K562 (cell line): Measurements from ENCODE around the gene MYL12A. TPM values are rescaled to one million over a fixed set of nuclear protein-coding genes. Genes with fewer than 3 reads are reported as not detected.

Experiments
- ATAC-seq: fragments of 200-7000 bp; cut with Tn5 transposase; 3 replicates; pipeline ENCODE4 v1.9.1; 2020; ENCODE audit warnings: moderate library complexity
- BruUV-seq: library from RNA; stranded (reverse); fragments of 400-500 nt; replicated peaks from 2 replicates; lab custom pipeline; 2021; lab: Mats Ljungman, UMichigan
- CTCF ChIA-PET: fragments of 300-600 bp; formaldehyde crosslinking; extraction: SDS; loops from one replicate; lab custom pipeline; 2021; ENCODE audit warnings: low intra/inter-chr PET ratio; lab: Yijun Ruan, JAX
- POLR2A ChIA-PET: fragments of 300-600, 350-650 bp; sonication (Branson Sonifier 250); formaldehyde crosslinking; extraction: SDS; loops from one replicate; lab custom pipeline; 2021; ENCODE audit warnings: antibody characterized with exemption, inconsistent platforms; lab: Yijun Ruan, JAX
- DNase-seq, 4 experiments: peaks; one replicate each; pipeline versions ENCODE4 v3.0.0 to v3.0.0-alpha.2; 2011 to 2018; ENCODE audit warnings: low spot score in 3 of 4, mixed read lengths in 3 of 4; ENCODE audit errors: extremely low read depth in 1 of 4
- FAIRE-seq: peaks from 2 replicates; lab custom pipeline; 2011; peaks lifted over from hg19 to GRCh38; lab: Jason Lieb, UNC
- H2AFZ ChIP-seq: 2 replicates; pipeline ENCODE4 v1.6.0; 2011; ENCODE audit warnings: low read depth, low read length, control low read depth, inconsistent platforms
- H3K27ac ChIP-seq: fragments of 200-600 bp; 3 replicates; pipeline ENCODE4 v1.8.0; 2011; ENCODE audit warnings: low read depth, mild to moderate bottlenecking, control low read depth, inconsistent platforms, low read length, moderate library complexity, mixed read lengths; ENCODE audit errors: extremely low read depth
- H3K27me3 ChIP-seq, 2 experiments: fragments of 300-600 bp in 1 of 2; 2 replicates in 1 of 2; 3 replicates in 1 of 2; pipeline versions ENCODE4 v1.6.0 to v1.8.0; 2011; ENCODE audit warnings: inconsistent platforms in 2 of 2, low read length in 2 of 2, mild to moderate bottlenecking in 1 of 2, mixed read lengths in 1 of 2, moderate library complexity in 1 of 2; ENCODE audit not compliant: control insufficient read depth in 2 of 2, insufficient read depth in 2 of 2
- H3K36me3 ChIP-seq: fragments of 300-600 bp; 3 replicates; pipeline ENCODE4 v1.8.0; 2011; ENCODE audit warnings: mild to moderate bottlenecking, low read length, inconsistent platforms; ENCODE audit not compliant: control insufficient read depth, insufficient read depth
- H3K4me1 ChIP-seq, 2 experiments: fragments of 200-600 bp in 1 of 2; replicated peaks in 1 of 2; 2 replicates in 1 of 2; 3 replicates in 1 of 2; pipeline versions ENCODE4 v1.5.1 to v1.8.0; 2011; ENCODE audit warnings: inconsistent platforms in 2 of 2, low read length in 2 of 2, mild to moderate bottlenecking in 1 of 2, mixed read lengths in 1 of 2, moderate library complexity in 1 of 2; ENCODE audit not compliant: control insufficient read depth in 2 of 2, insufficient read depth in 2 of 2
- H3K4me2 ChIP-seq: 2 replicates; pipeline ENCODE4 v1.6.1; 2011; ENCODE audit warnings: low read length, control low read depth, inconsistent platforms, mixed read lengths; ENCODE audit not compliant: insufficient read depth
- H3K4me3 ChIP-seq: fragments of 200-600 bp; sonication (generic), shearing (Covaris generic); 2 replicates; pipeline ENCODE4 v1.5.1; 2016; ENCODE audit warnings: control low read depth, inconsistent platforms
- H3K79me2 ChIP-seq: fragments of 200-600 bp; 3 replicates; pipeline ENCODE4 v1.8.0; 2011; ENCODE audit warnings: low read length, inconsistent platforms; ENCODE audit not compliant: control insufficient read depth, insufficient read depth
- H3K9ac ChIP-seq, 2 experiments: 2 replicates each; pipeline versions ENCODE4 v1.6.0 to v1.6.1; 2011; ENCODE audit warnings: low read depth in 2 of 2, low read length in 2 of 2, control low read depth in 1 of 2, inconsistent platforms in 1 of 2, mild to moderate bottlenecking in 1 of 2, mixed read lengths in 1 of 2; ENCODE audit not compliant: insufficient read depth in 1 of 2
- H3K9me1 ChIP-seq: one replicate; pipeline ENCODE4 v1.6.0; 2011; ENCODE audit warnings: inconsistent platforms, mild to moderate bottlenecking, low read length, moderate library complexity; ENCODE audit not compliant: control insufficient read depth, insufficient read depth
- H3K9me3 ChIP-seq: replicated peaks from 2 replicates; pipeline ENCODE4 v1.5.1; 2011; ENCODE audit warnings: low read depth, low read length, inconsistent platforms; ENCODE audit not compliant: control insufficient read depth, insufficient read depth
- H4K20me1 ChIP-seq: replicated peaks from 2 replicates; pipeline ENCODE4 v1.6.1; 2011; ENCODE audit warnings: low read length, inconsistent platforms, mixed read lengths; ENCODE audit not compliant: control insufficient read depth, insufficient read depth
- ARNT ChIP-seq, 2 experiments: fragments of 450-650 bp; IDR thresholded peaks; 2 replicates each; pipeline ENCODE4 v1.6.1; 2016; ENCODE audit warnings: mild to moderate bottlenecking in 1 of 2
- CBX1 ChIP-seq: sonication (generic); IDR thresholded peaks from 2 replicates; pipeline ENCODE4 v1.6.1; 2016; ENCODE audit warnings: antibody characterized with exemption, low read depth, mild to moderate bottlenecking
- GTF2F1 ChIP-seq: IDR thresholded peaks from 2 replicates; pipeline ENCODE4 v1.6.1; 2011; ENCODE audit warnings: low read depth, low read length, improper control_type of control experiment
- HBP1 ChIP-seq: fragments of 450-650 bp; formaldehyde crosslinking; IDR thresholded peaks from 2 replicates; pipeline ENCODE4 v1.4.0; 2022; ENCODE audit warnings: missing genetic modification characterization
- HDAC3 ChIP-seq: fragments of 450-650 bp; IDR thresholded peaks from 2 replicates; pipeline ENCODE4 v1.6.1; 2018; ENCODE audit warnings: borderline replicate concordance, mild to moderate bottlenecking, moderate library complexity; ENCODE audit not compliant: partially characterized antibody
- MCM5 ChIP-seq: fragments of 450-650 bp; IDR thresholded peaks from 2 replicates; pipeline ENCODE4 v1.6.1; 2016; ENCODE audit warnings: low read depth
- NFATC3 ChIP-seq: fragments of 450-650 bp; IDR thresholded peaks from 2 replicates; pipeline ENCODE4 v1.6.1; 2017; ENCODE audit warnings: mild to moderate bottlenecking
- NR1H2 ChIP-seq: sonication (generic); formaldehyde crosslinking; IDR thresholded peaks from 2 replicates; pipeline ENCODE4 v1.4.0; 2020; ENCODE audit warnings: mild to moderate bottlenecking, missing genetic modification reagents
- SMC3 ChIP-seq: conservative IDR thresholded peaks from 2 replicates; pipeline ENCODE4 v1.6.1; 2011; ENCODE audit warnings: low read depth, low read length, improper control_type of control experiment; ENCODE audit not compliant: insufficient read depth
- STAG1 ChIP-seq: sonication (generic); formaldehyde crosslinking; IDR thresholded peaks from 2 replicates; pipeline ENCODE4 v1.5.0; 2020; ENCODE audit warnings: missing genetic modification reagents, borderline replicate concordance
- STAT5A ChIP-seq: IDR thresholded peaks from 2 replicates; pipeline ENCODE4 v1.6.1; 2012; ENCODE audit warnings: low read length, inconsistent platforms, borderline replicate concordance
- TCF7 ChIP-seq: sonication (generic); IDR thresholded peaks from 2 replicates; pipeline ENCODE4 v1.6.1; 2016; ENCODE audit warnings: antibody characterized with exemption, borderline replicate concordance
- TCF7L2 ChIP-seq: fragments of 150-350 bp; IDR thresholded peaks from 2 replicates; pipeline ENCODE4 v1.6.1; 2016; ENCODE audit warnings: low read depth, mild to moderate bottlenecking, low read length, moderate library complexity
- ZBTB5 ChIP-seq: fragments of 450-650 bp; IDR thresholded peaks from 2 replicates; pipeline ENCODE4 v1.6.1; 2017; ENCODE audit warnings: antibody characterized with exemption
- ZFP36 ChIP-seq: fragments of 150-350 bp; IDR thresholded peaks from 2 replicates; pipeline ENCODE4 v1.6.1; 2018; ENCODE audit warnings: low read length, low read depth; ENCODE audit not compliant: partially characterized antibody
- ZNF316 ChIP-seq: fragments of 450-650 bp; IDR thresholded peaks from 2 replicates; pipeline ENCODE4 v1.6.1; 2016
- WGBS: fragments of 100-300 bp; shearing (Covaris generic); methylation state at CpG from one replicate; pipeline ENCODE4 v1.1.6; 2016; ENCODE audit warnings: low coverage, mixed read lengths; ENCODE audit not compliant: insufficient coverage; ENCODE audit errors: missing lambda C conversion rate; 5-methylcytosine and 5-hydroxymethylcytosine counted together
- in situ Hi-C: fragments of 300-500 bp; cut with MboI; formaldehyde crosslinking; loops from 4 replicates; pipeline ENCODE4 v1.15.0; 2018; ENCODE audit warnings: inconsistent platforms, mixed read lengths
- intact Hi-C: fragments of 100-400 bp; cut with micrococcal nuclease; formaldehyde crosslinking; loops from 2 replicates; pipeline ENCODE4 v1.14.2; 2022
- polyA plus RNA-seq, 8 experiments: library from polyadenylated mRNA; depleted of rRNA in 4 of 8; stranded (reverse) in 5 of 8; unstranded in 3 of 8; fragments of >200 nt; fragmentation: Nextera tagmentation in 2 of 8; fragmentation: Illumina TruSeq in 1 of 8; extraction: Ambion mirVana in 2 of 8; extraction: Trizol in 1 of 8; gene quantifications; 2 replicates each; pipeline versions ENCODE4 v1.2.1 to v1.2.3, GENCODE V29; 2011 to 2014; ENCODE audit warnings: inconsistent platforms in 1 of 8, missing spikeins in 1 of 8
- total RNA-seq, 7 experiments: library from RNA; depleted of rRNA in 6 of 7; stranded (reverse); fragments of >200 nt in 6 of 7; fragmentation: Illumina TruSeq in 2 of 7; extraction: Trizol in 2 of 7; gene quantifications; 2 replicates each; pipeline versions ENCODE4 v1.2.1 to v1.2.3, GENCODE V29; 2011 to 2021; ENCODE audit warnings: low replicate concordance in 1 of 7
- TF ChIP-seq, protein P1 (sequence below): sonication (generic); IDR thresholded peaks from 2 replicates; pipeline ENCODE4 v1.6.1; 2016
- TF ChIP-seq, protein P2 (sequence below): sonication (generic); formaldehyde crosslinking; IDR thresholded peaks from 2 replicates; pipeline ENCODE4 v1.8.1; 2023; ENCODE audit warnings: mild to moderate bottlenecking, missing genetic modification reagents

Gene MYL12A
- total and polyA plus RNA-seq, 9 of the 15 experiments (the other 6 are each of a cell fraction or from before 2014, with no cell fraction given): 308 to 1,031 (median 559) TPM

GRCh38 chr18:3214855-3215637, 32.6 kb upstream of the MYL12A start:
- H3K4me3 ChIP-seq: no peak overlapping the region
- H3K79me2 ChIP-seq: no peaks in the 10 kb centered on the region
- BruUV-seq: no TSS peak
- WGBS: 88% methylated on average over 33 of the region's 36 CpGs
- DNase-seq (no peak), ATAC-seq (no peak), FAIRE-seq (no peak)
- H3K27ac ChIP-seq: no peak overlapping the region
- H3K9ac ChIP-seq: no peak overlapping the region
- H3K9me3 ChIP-seq: no peaks in the 10 kb centered on the region
- H3K9me1 ChIP-seq: no peaks in the 10 kb centered on the region
- H3K36me3 ChIP-seq: no peaks in the 10 kb centered on the region; the same call in 2 of the 3 replicates
- no peak overlapping the region for H3K4me2 ChIP-seq
- CTCF ChIA-PET: no interaction called here
- H3K27me3 ChIP-seq: no peaks in the 10 kb centered on the region
- no peaks in the 10 kb centered on the region for H4K20me1 ChIP-seq
- H3K4me1 ChIP-seq: peaks cover 12 to 38% of the 10 kb centered on the region in 2 experiments
- no peak overlapping the region for H2AFZ ChIP-seq
- POLR2A ChIA-PET: interaction anchor here (1.9 kb wide), 1 partner anchor 32 kb away, joined by 6 read pairs; the partner anchor contains the start of gene MYL12A
- intact Hi-C loops: no loop called here
- in situ Hi-C loops: no loop called here
- TF ChIP-seq STAT5A: no peak
- peak; percentile 20; the same call in 1 of the 2 replicates for TF ChIP-seq CBX1
- no peak for TF ChIP-seq TCF7
- 0 out of 2 replicates have a peak, but pooled peaks have one; percentile 7 for TF ChIP-seq STAG1 (CRISPR knock-in tag)
- TF ChIP-seq, protein P1, sequence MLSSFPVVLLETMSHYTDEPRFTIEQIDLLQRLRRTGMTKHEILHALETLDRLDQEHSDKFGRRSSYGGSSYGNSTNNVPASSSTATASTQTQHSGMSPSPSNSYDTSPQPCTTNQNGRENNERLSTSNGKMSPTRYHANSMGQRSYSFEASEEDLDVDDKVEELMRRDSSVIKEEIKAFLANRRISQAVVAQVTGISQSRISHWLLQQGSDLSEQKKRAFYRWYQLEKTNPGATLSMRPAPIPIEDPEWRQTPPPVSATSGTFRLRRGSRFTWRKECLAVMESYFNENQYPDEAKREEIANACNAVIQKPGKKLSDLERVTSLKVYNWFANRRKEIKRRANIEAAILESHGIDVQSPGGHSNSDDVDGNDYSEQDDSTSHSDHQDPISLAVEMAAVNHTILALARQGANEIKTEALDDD: no peak
- TF ChIP-seq MCM5: no peak
- no peak for TF ChIP-seq SMC3
- no peak for TF ChIP-seq ARNT (IDR thresholded peaks at IDR 0.05)
- no peak for TF ChIP-seq NFATC3
- no peak for TF ChIP-seq GTF2F1
- no peak for TF ChIP-seq NR1H2 (CRISPR knock-in tag)
- no peak for TF ChIP-seq TCF7L2
- TF ChIP-seq, protein P2, sequence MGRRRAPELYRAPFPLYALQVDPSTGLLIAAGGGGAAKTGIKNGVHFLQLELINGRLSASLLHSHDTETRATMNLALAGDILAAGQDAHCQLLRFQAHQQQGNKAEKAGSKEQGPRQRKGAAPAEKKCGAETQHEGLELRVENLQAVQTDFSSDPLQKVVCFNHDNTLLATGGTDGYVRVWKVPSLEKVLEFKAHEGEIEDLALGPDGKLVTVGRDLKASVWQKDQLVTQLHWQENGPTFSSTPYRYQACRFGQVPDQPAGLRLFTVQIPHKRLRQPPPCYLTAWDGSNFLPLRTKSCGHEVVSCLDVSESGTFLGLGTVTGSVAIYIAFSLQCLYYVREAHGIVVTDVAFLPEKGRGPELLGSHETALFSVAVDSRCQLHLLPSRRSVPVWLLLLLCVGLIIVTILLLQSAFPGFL (CRISPR knock-in tag): no peak
- TF ChIP-seq HBP1 (CRISPR knock-in tag): no peak
- TF ChIP-seq HDAC3: no peak
- TF ChIP-seq ZNF316: no peak
- no peak for TF ChIP-seq ZFP36
- no peak for TF ChIP-seq ZBTB5
